ENCODE results near the gene INSL3. TPM values are rescaled to one million over a fixed set of nuclear protein-coding genes. Genes with fewer than 3 reads are reported as not detected.
A peak's percentile ranks its signal among the peaks of the same experiment; 100 is the strongest.

INSL3 gene
- total and polyA plus RNA-seq, 2 of the 8 experiments (the other 6 are each of a cell fraction or from before 2014, with no cell fraction given) = 0.41 to 1.5 TPM

DNA sequence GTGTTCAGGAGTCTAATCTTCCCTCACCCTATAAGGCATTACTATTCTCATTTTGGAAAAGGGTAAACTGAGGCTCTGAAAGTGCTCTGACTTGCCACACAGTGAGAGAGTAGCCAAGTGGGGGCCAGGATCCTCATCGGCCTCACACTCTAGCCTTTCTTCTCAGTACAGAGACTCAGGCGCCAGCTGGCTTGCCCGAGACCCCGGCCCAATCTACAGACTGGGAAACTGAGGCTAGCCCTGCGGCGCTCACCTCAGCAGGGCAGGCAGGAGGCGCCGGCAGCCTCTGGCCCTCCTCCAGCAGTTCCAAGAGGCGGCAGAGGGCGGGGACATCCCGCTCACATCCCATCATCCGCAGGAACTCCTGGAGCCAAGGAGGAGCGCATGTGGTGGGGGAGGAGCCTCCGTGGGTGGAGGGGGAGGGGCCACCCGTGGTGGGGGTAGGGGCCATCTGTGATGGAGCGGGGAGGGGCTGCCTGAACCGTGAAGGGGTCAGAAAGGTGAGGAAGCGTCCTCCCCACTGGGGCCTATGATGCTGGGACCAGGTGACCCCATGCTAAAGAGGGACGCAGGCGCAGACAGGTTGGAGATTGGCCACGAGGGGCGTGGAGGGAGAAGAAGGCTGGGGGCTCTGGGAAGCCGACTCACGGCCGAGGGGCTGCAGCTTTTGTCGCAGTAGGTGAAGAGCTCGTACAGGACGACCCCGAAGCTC, 8.7 kb upstream of the INSL3 start (continued):
- TF ChIP-seq CEBPB (IDR thresholded peaks at IDR 0.05; ENCODE audit: low read depth, low read length) (no peak), BCL11A (IDR thresholded peaks at IDR 0.05; ENCODE audit: low read depth in 2 of 2, low read length in 2 of 2) (no peak), RBBP5 (IDR thresholded peaks at IDR 0.05; ENCODE audit: borderline replicate concordance, low read depth, low read length) (0 out of 2 replicates have a peak, but pooled peaks have one; percentile 44), YY1 (IDR thresholded peaks at IDR 0.05; ENCODE audit: low read depth, low read length) (0 out of 2 replicates have a peak, but pooled peaks have one; percentile 29), TEAD4 (IDR thresholded peaks at IDR 0.05; ENCODE audit: low read depth, low read length) (no peak), SIX5 (IDR thresholded peaks at IDR 0.05; ENCODE audit: low read depth, low read length) (no peak), CHD1 (IDR thresholded peaks at IDR 0.05; ENCODE audit: low read depth, low read length) (no peak), EZH2 (IDR thresholded peaks at IDR 0.05; ENCODE audit: low read depth, low read length, severe bottlenecking) (no peak), POLR2AphosphoS5 (IDR thresholded peaks at IDR 0.05; ENCODE audit: low read depth, low read length) (no peak), BRCA1 (IDR thresholded peaks at IDR 0.05; ENCODE audit: low read depth, low read length) (no peak), POU5F1 (IDR thresholded peaks at IDR 0.05; ENCODE audit: low read depth, low read length) (no peak), EP300 (IDR thresholded peaks at IDR 0.05; ENCODE audit: borderline replicate concordance in 1 of 2, low read depth in 2 of 2, low read length in 2 of 2) (0 out of 3 replicates have a peak, but pooled peaks of 1 of the 2 experiments have one; percentile 15), TCF12 (IDR thresholded peaks at IDR 0.05; ENCODE audit: low read depth, low read length) (0 out of 2 replicates have a peak, but pooled peaks have one; percentile 5), JUN (IDR thresholded peaks at IDR 0.05; ENCODE audit: low read depth, low read length) (no peak), NANOG (IDR thresholded peaks at IDR 0.05; ENCODE audit: insufficient read depth, low read depth, low read length, poor library complexity, severe bottlenecking) (no peak), USF2 (IDR thresholded peaks at IDR 0.05; ENCODE audit: low read length) (peak; percentile 22; the same call in 1 of the 2 replicates), GTF2F1 (IDR thresholded peaks at IDR 0.05; ENCODE audit: borderline replicate concordance, low read depth, low read length) (no peak), KDM5A (IDR thresholded peaks at IDR 0.05; ENCODE audit: low read length) (no peak), SIN3A (conservative IDR thresholded peaks at IDR 0.05 in 1 of 2, IDR thresholded peaks at IDR 0.05 in 1 of 2; ENCODE audit: low read depth in 1 of 2, low read length in 2 of 2) (no peak), CBX5 (IDR thresholded peaks at IDR 0.05; ENCODE audit: low read depth, low read length) (no peak), HDAC2 (IDR thresholded peaks at IDR 0.05; ENCODE audit: borderline replicate concordance in 1 of 2, low read depth in 2 of 2, low read length in 2 of 2) (peak in 1 of 2 experiments; percentile 97; a peak in 2 of 4 replicates)
- TF ChIP-seq, protein P1, sequence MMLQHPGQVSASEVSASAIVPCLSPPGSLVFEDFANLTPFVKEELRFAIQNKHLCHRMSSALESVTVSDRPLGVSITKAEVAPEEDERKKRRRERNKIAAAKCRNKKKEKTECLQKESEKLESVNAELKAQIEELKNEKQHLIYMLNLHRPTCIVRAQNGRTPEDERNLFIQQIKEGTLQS (IDR thresholded peaks at IDR 0.05; ENCODE audit: insufficient read depth, low read depth, low read length) = no peak

All from H1 (cell line).